Astrocyte of the spinal cord (primary cell): ENCODE data around the gene RPL22.

Experiments
- DNase-seq: peaks from one replicate; pipeline ENCODE4 v3.0.0; 2011; ENCODE audit warnings: low read depth, low spot score
- H3K4me3 ChIP-seq: 2 replicates; pipeline ENCODE4 v1.5.1; 2011; ENCODE audit warnings: low read depth, mild to moderate bottlenecking, low read length, moderate library complexity
- in situ Hi-C: cut with HindIII; loops from 2 replicates; pipeline ENCODE4 v1.10.0; 2017; ENCODE audit warnings: low sequenced_read_pairs
- TF ChIP-seq, protein P1 (sequence below): IDR thresholded peaks from 2 replicates; pipeline ENCODE4 v1.5.1; 2012; ENCODE audit warnings: low read depth, mild to moderate bottlenecking, low read length, inconsistent platforms

RPL22 gene

DNA sequence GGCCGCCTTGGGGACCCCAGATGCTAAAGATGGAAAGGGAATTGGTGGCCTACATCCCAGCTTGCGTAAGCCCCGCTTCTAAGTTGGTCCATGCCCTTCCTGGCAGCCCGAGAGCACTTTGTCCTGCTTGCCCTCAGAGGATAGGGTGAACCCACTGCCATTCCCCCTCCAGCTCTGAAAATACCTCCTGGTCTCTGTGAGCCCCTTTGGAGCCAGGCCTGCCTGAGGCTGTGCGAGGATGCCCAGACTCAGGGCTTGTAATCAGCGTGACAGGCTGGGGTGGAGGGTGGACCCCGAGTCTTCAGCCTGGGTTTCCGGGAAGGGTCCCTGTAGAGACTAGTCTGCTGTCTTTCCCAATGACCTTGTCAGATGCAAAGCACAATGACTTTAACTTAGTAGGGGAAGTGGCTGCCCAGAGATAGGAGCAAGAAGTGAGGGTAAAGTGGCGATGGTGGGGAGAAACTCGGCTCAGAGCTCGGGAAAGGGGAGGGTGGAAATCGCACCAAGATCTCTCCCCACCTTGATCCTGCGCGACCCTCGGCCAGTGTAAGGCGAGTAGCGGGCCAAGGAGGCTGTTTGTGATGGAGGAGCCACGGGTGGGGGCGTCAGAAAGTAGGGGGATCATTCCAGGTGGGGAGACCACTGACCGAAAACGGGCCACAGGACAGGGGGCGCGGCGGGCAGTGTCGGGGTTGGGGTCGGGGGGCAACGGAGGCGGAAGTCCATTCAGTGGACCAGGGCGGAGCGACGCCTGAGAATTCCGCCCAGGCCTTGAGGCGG is 41.9 kb upstream of the RPL22 start:
- DNase-seq: no peak
- in situ Hi-C loops: no loop called here
- H3K4me3 ChIP-seq: no peak overlapping the region
- TF ChIP-seq, protein P1, sequence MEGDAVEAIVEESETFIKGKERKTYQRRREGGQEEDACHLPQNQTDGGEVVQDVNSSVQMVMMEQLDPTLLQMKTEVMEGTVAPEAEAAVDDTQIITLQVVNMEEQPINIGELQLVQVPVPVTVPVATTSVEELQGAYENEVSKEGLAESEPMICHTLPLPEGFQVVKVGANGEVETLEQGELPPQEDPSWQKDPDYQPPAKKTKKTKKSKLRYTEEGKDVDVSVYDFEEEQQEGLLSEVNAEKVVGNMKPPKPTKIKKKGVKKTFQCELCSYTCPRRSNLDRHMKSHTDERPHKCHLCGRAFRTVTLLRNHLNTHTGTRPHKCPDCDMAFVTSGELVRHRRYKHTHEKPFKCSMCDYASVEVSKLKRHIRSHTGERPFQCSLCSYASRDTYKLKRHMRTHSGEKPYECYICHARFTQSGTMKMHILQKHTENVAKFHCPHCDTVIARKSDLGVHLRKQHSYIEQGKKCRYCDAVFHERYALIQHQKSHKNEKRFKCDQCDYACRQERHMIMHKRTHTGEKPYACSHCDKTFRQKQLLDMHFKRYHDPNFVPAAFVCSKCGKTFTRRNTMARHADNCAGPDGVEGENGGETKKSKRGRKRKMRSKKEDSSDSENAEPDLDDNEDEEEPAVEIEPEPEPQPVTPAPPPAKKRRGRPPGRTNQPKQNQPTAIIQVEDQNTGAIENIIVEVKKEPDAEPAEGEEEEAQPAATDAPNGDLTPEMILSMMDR: no peak

GRCh38 chr1:6239950-6240768 is 40.8 kb upstream of the RPL22 start:
- DNase-seq: no peak
- H3K4me3 ChIP-seq: no peak overlapping the region
- TF ChIP-seq, protein P1: no peak
- in situ Hi-C loops: no loop called here

DNA sequence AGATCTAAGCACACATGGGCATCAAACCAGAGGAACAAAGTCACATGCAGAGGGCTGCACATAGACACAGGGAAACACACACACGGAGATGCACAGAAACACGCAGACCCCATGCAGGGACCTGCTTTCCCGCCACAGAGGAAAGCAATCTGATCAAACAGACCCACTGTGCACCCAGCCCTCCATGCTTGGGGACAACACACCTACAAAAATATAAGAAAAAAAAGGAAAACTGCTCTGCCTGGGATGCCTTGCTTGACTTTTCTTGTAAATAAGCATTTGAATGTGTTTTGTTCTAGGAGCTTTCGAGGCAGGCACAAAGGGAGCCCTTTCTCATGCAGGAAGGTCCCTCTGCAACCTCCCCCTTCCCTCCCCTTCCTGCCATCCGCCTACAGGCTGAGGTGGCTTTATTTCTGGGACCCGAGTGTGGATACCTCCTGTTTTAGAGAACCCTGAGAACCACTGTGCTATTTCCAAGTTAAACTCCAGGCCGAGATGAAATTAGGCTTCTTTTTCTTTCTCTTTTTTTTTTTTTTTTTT is 39.9 kb upstream of the RPL22 start:
- in situ Hi-C loops: no loop called here
- TF ChIP-seq, protein P1: no peak

DNA sequence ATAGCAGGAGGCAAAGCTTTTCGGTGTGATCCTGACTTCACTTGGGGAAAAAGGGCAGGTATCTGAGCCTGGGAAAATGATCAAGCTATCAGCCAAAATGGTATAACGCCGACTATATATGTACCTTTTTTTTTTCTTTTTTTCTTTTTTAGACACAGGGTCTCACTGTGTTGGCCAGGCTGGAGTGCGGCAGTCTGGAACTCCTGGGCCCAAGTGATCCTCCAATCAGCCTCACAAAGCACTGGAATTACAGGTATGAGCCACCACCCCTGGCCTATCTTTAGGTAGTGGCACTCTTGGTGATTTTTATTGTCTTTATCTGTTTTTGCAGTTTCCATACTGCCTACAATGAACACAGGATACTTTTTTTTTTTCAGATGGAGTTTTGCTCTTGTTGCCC is 37.7 kb upstream of the RPL22 start:
- no peak overlapping the region for H3K4me3 ChIP-seq
- no peak for DNase-seq
- in situ Hi-C loops: no loop called here
- TF ChIP-seq, protein P1: no peak

More for the DNA sequence above, 39.9 kb upstream of the RPL22 start:
- no peak for DNase-seq
- no peak overlapping the region for H3K4me3 ChIP-seq

DNA sequence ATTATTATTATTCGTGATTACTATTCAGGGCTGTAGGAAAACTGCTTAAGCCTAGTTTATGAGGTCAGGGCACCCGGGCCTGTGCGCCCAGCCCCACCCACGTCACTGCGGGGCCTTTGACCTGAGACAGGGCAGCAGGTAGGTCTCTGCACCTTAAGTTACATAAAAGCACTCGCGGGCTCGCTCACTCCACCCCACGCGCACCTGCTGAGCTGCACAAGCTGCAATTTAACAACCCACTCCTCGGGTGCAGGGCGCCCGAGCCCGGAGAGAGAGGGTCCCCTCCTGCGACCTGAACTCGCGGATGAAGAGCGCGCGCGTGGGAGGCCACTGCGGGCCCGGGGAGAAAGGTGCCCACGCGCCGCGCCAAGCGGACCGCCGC is 35.9 kb upstream of the RPL22 start:
- no peak for DNase-seq
- TF ChIP-seq, protein P1: no peak
- in situ Hi-C loops: no loop called here
- peak overlapping the region; percentile 83 for H3K4me3 ChIP-seq

DNA sequence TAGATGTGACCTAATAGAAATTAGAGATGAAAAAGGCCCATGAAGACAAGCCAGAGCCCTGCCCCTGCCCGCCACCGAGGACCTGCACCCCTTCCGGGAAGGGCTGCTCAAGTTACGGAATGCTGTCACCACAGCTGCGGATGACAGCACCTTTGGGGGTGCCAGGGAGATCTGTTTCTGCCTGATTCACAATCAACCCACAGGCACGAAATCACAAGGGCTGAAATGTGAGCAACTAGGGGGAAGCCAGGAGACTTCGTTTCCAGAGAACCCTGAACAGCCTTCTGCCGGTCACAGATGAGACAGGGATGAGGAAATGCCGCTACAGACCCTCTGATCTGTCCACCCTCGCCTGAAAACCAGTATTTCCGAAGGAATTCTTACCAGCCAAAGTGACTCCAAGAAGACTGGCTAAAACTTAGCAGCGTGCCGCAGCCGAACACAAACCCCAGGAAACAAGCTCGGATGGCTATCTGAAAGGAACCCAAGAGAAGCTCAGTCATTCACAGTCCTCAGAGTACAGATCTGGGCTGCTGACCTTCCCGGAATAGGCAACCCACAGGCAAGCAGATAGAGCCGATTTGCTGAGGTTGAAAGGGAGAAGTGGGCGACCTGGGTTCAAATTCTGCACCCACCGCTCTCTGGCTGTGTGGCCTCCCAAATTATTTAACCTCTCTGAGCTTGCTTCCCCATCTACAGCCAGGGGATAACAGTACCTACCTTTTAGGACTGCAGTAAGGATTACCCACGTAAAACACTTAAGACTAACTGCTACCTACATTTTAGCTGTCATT is 35.3 kb upstream of the RPL22 start:
- in situ Hi-C loops: no loop called here
- peak; percentile 10 for DNase-seq
- H3K4me3 ChIP-seq: peak overlapping the region; percentile 83
- TF ChIP-seq, protein P1: no peak
